K562 (cell line): ENCODE data around the gene PTPRB. TPM values are rescaled to one million over a fixed set of nuclear protein-coding genes. Genes with fewer than 3 reads are reported as not detected.

ENCODE experiments used
- ATAC-seq: fragments of 200-7000 bp; cut with Tn5 transposase; 3 replicates; pipeline ENCODE4 v1.9.1; 2020; ENCODE audit warnings: moderate library complexity
- BruUV-seq: library from RNA; stranded (reverse); fragments of 400-500 nt; replicated peaks from 2 replicates; lab custom pipeline; 2021; lab: Mats Ljungman, UMichigan
- CTCF ChIA-PET: fragments of 300-600 bp; formaldehyde crosslinking; extraction: SDS; loops from one replicate; lab custom pipeline; 2021; ENCODE audit warnings: low intra/inter-chr PET ratio; lab: Yijun Ruan, JAX
- POLR2A ChIA-PET: fragments of 300-600, 350-650 bp; sonication (Branson Sonifier 250); formaldehyde crosslinking; extraction: SDS; loops from one replicate; lab custom pipeline; 2021; ENCODE audit warnings: antibody characterized with exemption, inconsistent platforms; lab: Yijun Ruan, JAX
- DNase-seq, 4 experiments: peaks; one replicate each; pipeline versions ENCODE4 v3.0.0 to v3.0.0-alpha.2; 2011 to 2018; ENCODE audit warnings: low spot score in 3 of 4, mixed read lengths in 3 of 4; ENCODE audit errors: extremely low read depth in 1 of 4
- FAIRE-seq: peaks from 2 replicates; lab custom pipeline; 2011; peaks lifted over from hg19 to GRCh38; lab: Jason Lieb, UNC
- H2AFZ ChIP-seq: 2 replicates; pipeline ENCODE4 v1.6.0; 2011; ENCODE audit warnings: low read depth, low read length, control low read depth, inconsistent platforms
- H3K27ac ChIP-seq: fragments of 200-600 bp; 3 replicates; pipeline ENCODE4 v1.8.0; 2011; ENCODE audit warnings: low read depth, mild to moderate bottlenecking, control low read depth, inconsistent platforms, low read length, moderate library complexity, mixed read lengths; ENCODE audit errors: extremely low read depth
- H3K27me3 ChIP-seq, 2 experiments: fragments of 300-600 bp in 1 of 2; 2 replicates in 1 of 2; 3 replicates in 1 of 2; pipeline versions ENCODE4 v1.6.0 to v1.8.0; 2011; ENCODE audit warnings: inconsistent platforms in 2 of 2, low read length in 2 of 2, mild to moderate bottlenecking in 1 of 2, mixed read lengths in 1 of 2, moderate library complexity in 1 of 2; ENCODE audit not compliant: control insufficient read depth in 2 of 2, insufficient read depth in 2 of 2
- H3K36me3 ChIP-seq: fragments of 300-600 bp; 3 replicates; pipeline ENCODE4 v1.8.0; 2011; ENCODE audit warnings: mild to moderate bottlenecking, low read length, inconsistent platforms; ENCODE audit not compliant: control insufficient read depth, insufficient read depth
- H3K4me1 ChIP-seq, 2 experiments: fragments of 200-600 bp in 1 of 2; replicated peaks in 1 of 2; 2 replicates in 1 of 2; 3 replicates in 1 of 2; pipeline versions ENCODE4 v1.5.1 to v1.8.0; 2011; ENCODE audit warnings: inconsistent platforms in 2 of 2, low read length in 2 of 2, mild to moderate bottlenecking in 1 of 2, mixed read lengths in 1 of 2, moderate library complexity in 1 of 2; ENCODE audit not compliant: control insufficient read depth in 2 of 2, insufficient read depth in 2 of 2
- H3K4me2 ChIP-seq: 2 replicates; pipeline ENCODE4 v1.6.1; 2011; ENCODE audit warnings: low read length, control low read depth, inconsistent platforms, mixed read lengths; ENCODE audit not compliant: insufficient read depth
- H3K4me3 ChIP-seq: fragments of 200-600 bp; sonication (generic), shearing (Covaris generic); 2 replicates; pipeline ENCODE4 v1.5.1; 2016; ENCODE audit warnings: control low read depth, inconsistent platforms
- H3K79me2 ChIP-seq: fragments of 200-600 bp; 3 replicates; pipeline ENCODE4 v1.8.0; 2011; ENCODE audit warnings: low read length, inconsistent platforms; ENCODE audit not compliant: control insufficient read depth, insufficient read depth
- H3K9ac ChIP-seq, 2 experiments: 2 replicates each; pipeline versions ENCODE4 v1.6.0 to v1.6.1; 2011; ENCODE audit warnings: low read depth in 2 of 2, low read length in 2 of 2, control low read depth in 1 of 2, inconsistent platforms in 1 of 2, mild to moderate bottlenecking in 1 of 2, mixed read lengths in 1 of 2; ENCODE audit not compliant: insufficient read depth in 1 of 2
- H3K9me1 ChIP-seq: one replicate; pipeline ENCODE4 v1.6.0; 2011; ENCODE audit warnings: inconsistent platforms, mild to moderate bottlenecking, low read length, moderate library complexity; ENCODE audit not compliant: control insufficient read depth, insufficient read depth
- H3K9me3 ChIP-seq: replicated peaks from 2 replicates; pipeline ENCODE4 v1.5.1; 2011; ENCODE audit warnings: low read depth, low read length, inconsistent platforms; ENCODE audit not compliant: control insufficient read depth, insufficient read depth
- H4K20me1 ChIP-seq: replicated peaks from 2 replicates; pipeline ENCODE4 v1.6.1; 2011; ENCODE audit warnings: low read length, inconsistent platforms, mixed read lengths; ENCODE audit not compliant: control insufficient read depth, insufficient read depth
- ARID4B ChIP-seq: sonication (generic); formaldehyde crosslinking; IDR thresholded peaks from 2 replicates; pipeline ENCODE4 v1.8.0; 2022; ENCODE audit warnings: mild to moderate bottlenecking, missing genetic modification reagents
- BMI1 ChIP-seq: fragments of 150-350 bp; IDR thresholded peaks from 2 replicates; pipeline ENCODE4 v1.6.1; 2014; ENCODE audit warnings: low read length
- CEBPB ChIP-seq: fragments of 450-650 bp; IDR thresholded peaks from 2 replicates; pipeline ENCODE4 v1.6.1; 2016; ENCODE audit warnings: missing genetic modification characterization, missing compliant biosample characterization
- CEBPZ ChIP-seq: fragments of 150-350 bp; IDR thresholded peaks from 2 replicates; pipeline ENCODE4 v1.6.1; 2014; ENCODE audit warnings: low read depth, mild to moderate bottlenecking, low read length, borderline replicate concordance
- CXXC5 ChIP-seq: fragments of 250-450 bp; sonication (Bioruptor Pico); IDR thresholded peaks from 2 replicates; pipeline ENCODE4 v1.8.0; 2022; ENCODE audit warnings: inconsistent platforms, mild to moderate bottlenecking, moderate library complexity
- EP400 ChIP-seq: fragments of 450-650 bp; IDR thresholded peaks from 2 replicates; pipeline ENCODE4 v1.6.1; 2017; ENCODE audit warnings: antibody characterized with exemption, mild to moderate bottlenecking, moderate library complexity
- GABPA ChIP-seq: fragments of 200-800 bp; sonication (Bioruptor generic); conservative IDR thresholded peaks from 2 replicates; pipeline ENCODE4 v1.6.1; 2016; ENCODE audit warnings: low read depth, missing genetic modification characterization, missing compliant biosample characterization
- L3MBTL2 ChIP-seq: fragments of 450-650 bp; IDR thresholded peaks from 2 replicates; pipeline ENCODE4 v1.6.1; 2016; ENCODE audit warnings: mild to moderate bottlenecking, moderate library complexity
- NFRKB ChIP-seq: fragments of 450-650 bp; IDR thresholded peaks from 2 replicates; pipeline ENCODE4 v1.6.1; 2016; ENCODE audit warnings: low read depth
- SMAD4 ChIP-seq: fragments of 250-450 bp; sonication (Bioruptor Pico); conservative IDR thresholded peaks from 2 replicates; pipeline ENCODE4 v1.8.0; 2021; ENCODE audit warnings: inconsistent platforms, mild to moderate bottlenecking, moderate library complexity
- TRIM24 ChIP-seq, 2 experiments: fragments of 450-650 bp; IDR thresholded peaks; 2 replicates each; pipeline ENCODE4 v1.6.1; 2016
- ZNF146 ChIP-seq: IDR thresholded peaks from one replicate; pipeline ENCODE4 v1.6.1; 2018; ENCODE audit warnings: missing compliant biosample characterization; ENCODE audit not compliant: unreplicated experiment
- ZNF766 ChIP-seq: fragments of 200-800 bp; sonication (Bioruptor generic); conservative IDR thresholded peaks from 2 replicates; pipeline ENCODE4 v1.6.1; 2016; ENCODE audit warnings: missing genetic modification characterization, missing compliant biosample characterization
- WGBS: fragments of 100-300 bp; shearing (Covaris generic); methylation state at CpG from one replicate; pipeline ENCODE4 v1.1.6; 2016; ENCODE audit warnings: low coverage, mixed read lengths; ENCODE audit not compliant: insufficient coverage; ENCODE audit errors: missing lambda C conversion rate; 5-methylcytosine and 5-hydroxymethylcytosine counted together
- in situ Hi-C: fragments of 300-500 bp; cut with MboI; formaldehyde crosslinking; loops from 4 replicates; pipeline ENCODE4 v1.15.0; 2018; ENCODE audit warnings: inconsistent platforms, mixed read lengths
- intact Hi-C: fragments of 100-400 bp; cut with micrococcal nuclease; formaldehyde crosslinking; loops from 2 replicates; pipeline ENCODE4 v1.14.2; 2022
- polyA plus RNA-seq, 8 experiments: library from polyadenylated mRNA; depleted of rRNA in 4 of 8; stranded (reverse) in 5 of 8; unstranded in 3 of 8; fragments of >200 nt; fragmentation: Nextera tagmentation in 2 of 8; fragmentation: Illumina TruSeq in 1 of 8; extraction: Ambion mirVana in 2 of 8; extraction: Trizol in 1 of 8; gene quantifications; 2 replicates each; pipeline versions ENCODE4 v1.2.1 to v1.2.3, GENCODE V29; 2011 to 2014; ENCODE audit warnings: inconsistent platforms in 1 of 8, missing spikeins in 1 of 8
- total RNA-seq, 7 experiments: library from RNA; depleted of rRNA in 6 of 7; stranded (reverse); fragments of >200 nt in 6 of 7; fragmentation: Illumina TruSeq in 2 of 7; extraction: Trizol in 2 of 7; gene quantifications; 2 replicates each; pipeline versions ENCODE4 v1.2.1 to v1.2.3, GENCODE V29; 2011 to 2021; ENCODE audit warnings: low replicate concordance in 1 of 7

Gene PTPRB
- total and polyA plus RNA-seq, 9 of the 15 experiments (the other 6 are each of a cell fraction or from before 2014, with no cell fraction given), result 0.46 to 5.9 (median 3.1) TPM

GRCh38 chr12:70590549-70591226 lies 46.5 kb downstream of the PTPRB start:
- Histone ChIP-seq H3K9me1 (no peaks in the 10 kb centered on the region), H3K36me3 (peaks cover 16% of the 10 kb centered on the region; the same call in 2 of the 3 replicates), H3K4me2 (no peak overlapping the region), H4K20me1 (no peaks in the 10 kb centered on the region), H3K9ac (no peak overlapping the region), H2AFZ (peak overlapping the region; percentile 30; the same call in 1 of the 2 replicates), H3K79me2 (no peaks in the 10 kb centered on the region), H3K4me3 (no peak overlapping the region), H3K27me3 (no peaks in the 10 kb centered on the region), H3K27ac (no peak overlapping the region), H3K4me1 (peaks cover 0 to 3% of the 10 kb centered on the region in 2 experiments; a peak in 1 of 5 replicates), H3K9me3 (no peaks in the 10 kb centered on the region)
- ATAC-seq, result peak; percentile 89
- no TSS peak for BruUV-seq
- FAIRE-seq, result no peak
- in situ Hi-C loops (loop anchor here (5.0 to 25.0 kb wide), 2 partner anchors 257 to 422 kb away; no protein-coding TSS in a partner anchor), intact Hi-C loops (loop anchor here (1.0 to 10.0 kb wide), 3 partner anchors 74 to 244 kb away; no protein-coding TSS in a partner anchor)
- ChIA-PET POLR2A (interaction anchor here (0.6 to 1.1 kb wide), 3 partner anchors 16 to 683 kb away, joined by 3 to 4 read pairs (median 3); no protein-coding TSS in a partner anchor), CTCF (interaction anchor here (1.2 to 2.6 kb wide), 3 partner anchors 128 to 690 kb away, joined by 3 to 48 read pairs (median 11); no protein-coding TSS in a partner anchor)
- DNase-seq, result peak in 1 of 4 experiments; percentile 18
- 62% methylated on average over 3 of the region's 4 CpGs for WGBS
- TF ChIP-seq ARID4B, result no peak
- 0 out of 2 replicates have a peak, but pooled peaks have one; percentile 14 for TF ChIP-seq GABPA (tag)
- TF ChIP-seq NFRKB, result 0 out of 2 replicates have a peak, but pooled peaks have one; percentile 27
- peak; percentile 79 for TF ChIP-seq L3MBTL2
- TF ChIP-seq CXXC5 (CRISPR knock-in tag), result peak; percentile 56
- no peak for TF ChIP-seq CEBPZ
- peak; percentile 36; the same call in 1 of the 2 replicates for TF ChIP-seq EP400
- TF ChIP-seq BMI1, result no peak
- TF ChIP-seq CEBPB (tag), result peak; percentile 81
- TF ChIP-seq ZNF146, result no peak
- peak; percentile 60; the same call in 1 of the 2 replicates for TF ChIP-seq ZNF766 (CRISPR knock-in tag)
- TF ChIP-seq TRIM24 (IDR thresholded peaks at IDR 0.05), result peak; percentile 75 to 81; a peak in 2 of 4 replicates
- peak; percentile 58; the same call in 1 of the 2 replicates for TF ChIP-seq SMAD4 (CRISPR knock-in tag)
